HepG2 (cell line): ENCODE measurements around the gene PSMC3IP. TPM values are rescaled to one million over a fixed set of nuclear protein-coding genes. Genes with fewer than 3 reads are reported as not detected.

Experiments used
- CENPX ChIP-seq: sonication (generic); formaldehyde crosslinking; IDR thresholded peaks from 2 replicates; pipeline ENCODE4 v1.9.0; 2021; ENCODE audit warnings: mild to moderate bottlenecking, missing genetic modification reagents, moderate library complexity
- GABPA ChIP-seq, 2 experiments: IDR thresholded peaks; 2 replicates each; pipeline ENCODE4 v1.6.1; 2011 to 2016; ENCODE audit warnings: low read depth in 2 of 2, low read length in 1 of 2, missing biosample characterization in 1 of 2, missing genetic modification characterization in 1 of 2
- GTF2F1 ChIP-seq: fragments of 150-350 bp; IDR thresholded peaks from 2 replicates; pipeline ENCODE4 v1.6.1; 2014; ENCODE audit warnings: low read length
- KMT2A ChIP-seq: sonication (generic); formaldehyde crosslinking; IDR thresholded peaks from 2 replicates; pipeline ENCODE4 v1.4.0; 2020; ENCODE audit warnings: missing genetic modification reagents
- MAFF ChIP-seq: IDR thresholded peaks from 2 replicates; pipeline ENCODE4 v1.6.1; 2011; ENCODE audit warnings: low read depth, low read length, improper control_type of control experiment
- MEIS1 ChIP-seq: sonication (generic); formaldehyde crosslinking; IDR thresholded peaks from 2 replicates; pipeline ENCODE4 v1.9.0; 2021; ENCODE audit warnings: mild to moderate bottlenecking, missing genetic modification reagents, moderate library complexity, borderline replicate concordance
- MIXL1 ChIP-seq: IDR thresholded peaks from 2 replicates; pipeline ENCODE4 v1.6.1; 2016
- MTA1 ChIP-seq: sonication (generic); formaldehyde crosslinking; IDR thresholded peaks from 2 replicates; pipeline ENCODE4 v1.4.0; 2020; ENCODE audit warnings: missing genetic modification reagents, mild to moderate bottlenecking, borderline replicate concordance
- NR1H2 ChIP-seq: sonication (generic); formaldehyde crosslinking; IDR thresholded peaks from 2 replicates; pipeline ENCODE4 v1.8.1; 2022; ENCODE audit warnings: low read depth, missing genetic modification reagents, borderline replicate concordance
- NR3C1 ChIP-seq: sonication (generic); formaldehyde crosslinking; IDR thresholded peaks from 2 replicates; pipeline ENCODE4 v1.4.0; 2020; ENCODE audit warnings: missing genetic modification reagents
- PREB ChIP-seq: sonication (generic); formaldehyde crosslinking; IDR thresholded peaks from 2 replicates; pipeline ENCODE4 v1.4.0; 2020; ENCODE audit warnings: missing genetic modification reagents
- RBM22 ChIP-seq: fragments of 200-400 bp; formaldehyde crosslinking; optimal IDR thresholded peaks from 2 replicates; pipeline ENCODE3; 2017; ENCODE audit warnings: mild to moderate bottlenecking, low read length, moderate library complexity
- RFX5 ChIP-seq: IDR thresholded peaks from 2 replicates; pipeline ENCODE4 v1.6.1; 2011; ENCODE audit warnings: low read depth, low read length, improper control_type of control experiment
- SIN3A ChIP-seq: IDR thresholded peaks from 2 replicates; pipeline ENCODE4 v1.6.1; 2011; ENCODE audit warnings: low read depth, mild to moderate bottlenecking, control low read depth, low read length, borderline replicate concordance
- SSRP1 ChIP-seq: IDR thresholded peaks from 2 replicates; pipeline ENCODE4 v1.6.1; 2016; ENCODE audit warnings: control low read depth
- TAF1 ChIP-seq: sonication (generic); formaldehyde crosslinking; IDR thresholded peaks from 2 replicates; pipeline ENCODE4 v1.4.0; 2020; ENCODE audit warnings: missing genetic modification reagents
- TBP ChIP-seq: sonication (generic); formaldehyde crosslinking; IDR thresholded peaks from 2 replicates; pipeline ENCODE4 v1.5.0; 2020; ENCODE audit warnings: missing genetic modification reagents
- TCF7L2 ChIP-seq: IDR thresholded peaks from 2 replicates; pipeline ENCODE4 v1.6.1; 2011; ENCODE audit warnings: mild to moderate bottlenecking, low read depth, low read length, moderate library complexity
- THAP11 ChIP-seq: IDR thresholded peaks from 2 replicates; pipeline ENCODE4 v1.6.1; 2016; ENCODE audit warnings: missing biosample characterization, missing genetic modification reagents
- ZFP36L2 ChIP-seq: sonication (generic); formaldehyde crosslinking; IDR thresholded peaks from 2 replicates; pipeline ENCODE4 v1.4.0; 2020; ENCODE audit warnings: missing genetic modification reagents
- ZNF20 ChIP-seq: sonication (generic); formaldehyde crosslinking; IDR thresholded peaks from 2 replicates; pipeline ENCODE4 v1.4.0; 2020; ENCODE audit warnings: mild to moderate bottlenecking, moderate library complexity, missing genetic modification reagents
- ZNF24 ChIP-seq: fragments of 450-650 bp; IDR thresholded peaks from 2 replicates; pipeline ENCODE4 v1.6.1; 2017; ENCODE audit warnings: antibody characterized with exemption, mild to moderate bottlenecking
- ZNF264 ChIP-seq: sonication (generic); formaldehyde crosslinking; IDR thresholded peaks from 2 replicates; pipeline ENCODE4 v1.4.0; 2020; ENCODE audit warnings: missing genetic modification reagents
- ZNF546 ChIP-seq: sonication (generic); formaldehyde crosslinking; conservative IDR thresholded peaks from 2 replicates; pipeline ENCODE4 v1.8.1; 2023; ENCODE audit warnings: mild to moderate bottlenecking, missing genetic modification reagents
- ZNF816 ChIP-seq: sonication (generic); formaldehyde crosslinking; IDR thresholded peaks from 2 replicates; pipeline ENCODE4 v1.8.0; 2022; ENCODE audit warnings: missing genetic modification reagents, mild to moderate bottlenecking, borderline replicate concordance
- polyA plus RNA-seq, 8 experiments: library from polyadenylated mRNA; depleted of rRNA in 3 of 8; stranded (reverse) in 7 of 8; unstranded in 1 of 8; fragments of >200 nt; fragmentation: Illumina TruSeq in 4 of 8; extraction: Trizol in 4 of 8; gene quantifications; 2 replicates each; pipeline versions ENCODE4 v1.2.1 to v1.2.3, GENCODE V29; 2011 to 2016; ENCODE audit warnings: low read depth in 4 of 8, missing spikeins in 1 of 8, mixed read lengths in 1 of 8; ENCODE audit not compliant: insufficient read depth in 1 of 8
- total RNA-seq, 5 experiments: library from RNA; depleted of rRNA; stranded (reverse); fragments of >200 nt; fragmentation: Illumina TruSeq; extraction: Trizol; gene quantifications; 2 replicates each; pipeline ENCODE4 v1.2.3, GENCODE V29; 2016; ENCODE audit warnings: low read depth in 1 of 5
- TF ChIP-seq, protein P1 (sequence below): IDR thresholded peaks from 2 replicates; pipeline ENCODE4 v1.6.1; 2018; ENCODE audit warnings: missing genetic modification reagents, mild to moderate bottlenecking, missing compliant biosample characterization

PSMC3IP gene
- total and polyA plus RNA-seq, 2 of the 13 experiments (the other 11 are each of a cell fraction or from before 2014, with no cell fraction given), result 6.5 to 22.4 TPM

DNA sequence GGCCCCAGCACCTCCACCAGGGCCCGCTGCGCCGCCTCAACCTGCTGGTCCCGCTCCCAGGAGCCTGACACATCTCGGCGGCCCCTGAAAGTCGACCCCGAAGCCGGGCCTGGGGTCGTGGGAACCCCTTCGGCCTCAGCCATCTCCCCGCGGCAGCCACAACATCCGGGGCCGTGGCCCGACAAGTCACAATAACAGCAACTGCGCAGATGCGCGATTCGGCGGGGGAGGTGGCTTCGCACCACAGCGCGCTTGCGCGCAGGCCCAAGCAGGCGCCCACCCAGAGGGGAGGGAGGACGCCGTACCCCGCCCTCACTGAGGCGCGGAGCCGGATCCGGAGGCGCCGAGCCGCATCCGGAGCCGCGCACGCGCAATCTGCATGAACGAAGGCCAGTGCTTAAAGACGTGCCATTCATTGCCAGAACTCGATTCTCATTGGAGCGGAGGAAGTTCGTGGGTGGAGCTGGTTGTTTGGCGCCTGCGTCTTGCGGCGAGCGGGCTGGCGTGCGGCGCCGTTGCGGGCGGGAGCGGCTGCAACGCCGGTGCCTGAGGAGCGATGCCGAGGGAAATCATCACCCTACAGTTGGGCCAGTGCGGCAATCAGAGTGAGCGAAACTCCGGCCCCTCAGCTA is 31.8 kb upstream of the PSMC3IP start, which contains the start of the genes RETREG3 and TUBG1 (continued):
- peak; percentile 35; the same call in 1 of the 2 replicates for TF ChIP-seq MIXL1 (CRISPR knock-in tag)
- TF ChIP-seq MTA1 (CRISPR knock-in tag), result no peak; the same call in 1 of the 2 replicates
- no peak for TF ChIP-seq MAFF
- no peak for TF ChIP-seq RBM22
- TF ChIP-seq KMT2A (CRISPR knock-in tag), result peak; percentile 87
- TF ChIP-seq NR1H2, result no peak
- TF ChIP-seq TCF7L2, result no peak
- TF ChIP-seq MEIS1 (CRISPR knock-in tag), result no peak
- no peak for TF ChIP-seq GTF2F1
- TF ChIP-seq TBP (CRISPR knock-in tag), result no peak
- TF ChIP-seq ZFP36L2 (CRISPR knock-in tag), result no peak
- TF ChIP-seq ZNF816, result no peak; the same call in 1 of the 2 replicates
- TF ChIP-seq ZNF24, result no peak
- TF ChIP-seq, protein P1, sequence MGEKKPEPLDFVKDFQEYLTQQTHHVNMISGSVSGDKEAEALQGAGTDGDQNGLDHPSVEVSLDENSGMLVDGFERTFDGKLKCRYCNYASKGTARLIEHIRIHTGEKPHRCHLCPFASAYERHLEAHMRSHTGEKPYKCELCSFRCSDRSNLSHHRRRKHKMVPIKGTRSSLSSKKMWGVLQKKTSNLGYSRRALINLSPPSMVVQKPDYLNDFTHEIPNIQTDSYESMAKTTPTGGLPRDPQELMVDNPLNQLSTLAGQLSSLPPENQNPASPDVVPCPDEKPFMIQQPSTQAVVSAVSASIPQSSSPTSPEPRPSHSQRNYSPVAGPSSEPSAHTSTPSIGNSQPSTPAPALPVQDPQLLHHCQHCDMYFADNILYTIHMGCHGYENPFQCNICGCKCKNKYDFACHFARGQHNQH (CRISPR knock-in tag), result peak; percentile 75; the same call in 1 of the 2 replicates
- TF ChIP-seq SIN3A, result peak; percentile 83
- peak; percentile 86 for TF ChIP-seq TAF1 (CRISPR knock-in tag)
- no peak; the same call in 1 of the 2 replicates for TF ChIP-seq PREB (CRISPR knock-in tag)
- 0 out of 2 replicates have a peak, but pooled peaks have one; percentile 58 for TF ChIP-seq ZNF546 (CRISPR knock-in tag)
- TF ChIP-seq THAP11 (CRISPR knock-in tag), result peak; percentile 84
- peak; percentile 48 for TF ChIP-seq GABPA (IDR thresholded peaks at IDR 0.05; ENCODE audit: low read depth, low read length)
- peak; percentile 73 for TF ChIP-seq GABPA (CRISPR knock-in tag; IDR thresholded peaks at IDR 0.05; ENCODE audit: low read depth)
- no peak for TF ChIP-seq SSRP1 (CRISPR knock-in tag)
- TF ChIP-seq ZNF264 (CRISPR knock-in tag), result peak; percentile 84
- TF ChIP-seq RFX5, result no peak
- TF ChIP-seq CENPX, result no peak
- no peak for TF ChIP-seq NR3C1 (CRISPR knock-in tag)
- 0 out of 2 replicates have a peak, but pooled peaks have one; percentile 55 for TF ChIP-seq ZNF20
